GM21529 (cell line): Measurements from ENCODE around the gene PHLDA2.
"Not testable (repeated sequence)": the region's sequence is repeated elsewhere in the genome, so short reads cannot be mapped to it uniquely, and the experiment has no call there.

ENCODE experiments used
- ATAC-seq: cut with Tn5 transposase; IDR thresholded peaks from one replicate; pipeline ENCODE4 v1.9.1; 2021; ENCODE audit not compliant: unreplicated experiment

Gene PHLDA2

GRCh38 chr11:2945031-2945756 is 16.0 kb upstream of the PHLDA2 start:
- no peak for ATAC-seq

GRCh38 chr11:2944530-2944929 is 15.3 kb upstream of the PHLDA2 start:
- ATAC-seq = no peak

GRCh38 chr11:2943711-2944118 is 14.5 kb upstream of the PHLDA2 start:
- no peak for ATAC-seq

GRCh38 chr11:2942872-2943710 is 13.9 kb upstream of the PHLDA2 start:
- ATAC-seq = no peak

- ATAC-seq = no peak
Measured at GRCh38 chr11:2942447-2942846, 13.2 kb upstream of the PHLDA2 start.

DNA sequence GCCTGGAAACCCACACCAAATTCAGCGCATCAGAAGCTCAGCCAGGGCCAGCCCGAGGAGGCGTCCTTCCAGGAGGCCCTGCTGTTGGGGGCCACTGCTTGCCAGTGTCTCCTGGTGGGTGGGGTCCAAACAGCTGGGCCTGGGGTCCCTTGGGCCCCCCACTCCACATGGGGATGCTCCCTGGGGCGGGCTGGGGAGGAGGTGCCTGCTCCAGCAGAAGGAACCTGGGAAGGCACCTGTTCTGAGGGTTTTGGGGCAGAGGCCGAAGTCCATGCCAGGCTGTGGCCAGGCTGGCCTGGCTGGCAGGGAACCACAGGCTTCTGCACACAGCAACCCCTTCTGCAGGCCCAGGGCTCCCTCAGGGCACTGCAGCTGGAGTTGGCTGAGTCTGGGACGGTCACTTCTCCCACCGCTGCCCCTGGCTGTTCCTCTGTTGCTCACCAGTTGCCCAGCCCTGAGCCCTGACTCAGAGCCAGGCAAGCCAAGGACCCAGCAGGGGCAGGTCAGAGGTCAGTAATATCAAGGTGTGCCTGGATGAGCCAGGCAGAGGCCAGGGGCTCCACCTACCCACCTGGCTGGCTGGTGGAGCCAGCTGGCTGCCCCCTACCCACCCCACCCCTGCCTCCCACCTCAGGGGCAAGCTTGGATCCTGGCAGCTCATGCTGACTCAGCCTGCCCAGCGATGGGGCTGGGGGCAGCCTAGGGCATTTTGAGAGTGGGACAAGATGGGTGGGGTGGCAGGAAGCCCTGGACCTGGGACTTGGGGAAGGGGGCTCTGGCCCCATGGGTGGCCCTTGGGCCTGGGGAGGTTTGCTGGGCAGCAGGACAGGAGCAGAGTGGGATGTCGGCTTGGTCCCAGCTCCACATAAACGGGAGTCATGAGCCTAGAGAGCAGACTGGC is 12.0 kb upstream of the PHLDA2 start:
- no peak for ATAC-seq

- ATAC-seq = no peak
Measured at GRCh38 chr11:2940147-2940920, 11.1 kb upstream of the PHLDA2 start.

GRCh38 chr11:2938458-2939418 is 9.5 kb upstream of the PHLDA2 start:
- ATAC-seq = not testable (repeated sequence)

GRCh38 chr11:2937641-2938457 is 8.6 kb upstream of the PHLDA2 start:
- not testable (repeated sequence) for ATAC-seq

DNA sequence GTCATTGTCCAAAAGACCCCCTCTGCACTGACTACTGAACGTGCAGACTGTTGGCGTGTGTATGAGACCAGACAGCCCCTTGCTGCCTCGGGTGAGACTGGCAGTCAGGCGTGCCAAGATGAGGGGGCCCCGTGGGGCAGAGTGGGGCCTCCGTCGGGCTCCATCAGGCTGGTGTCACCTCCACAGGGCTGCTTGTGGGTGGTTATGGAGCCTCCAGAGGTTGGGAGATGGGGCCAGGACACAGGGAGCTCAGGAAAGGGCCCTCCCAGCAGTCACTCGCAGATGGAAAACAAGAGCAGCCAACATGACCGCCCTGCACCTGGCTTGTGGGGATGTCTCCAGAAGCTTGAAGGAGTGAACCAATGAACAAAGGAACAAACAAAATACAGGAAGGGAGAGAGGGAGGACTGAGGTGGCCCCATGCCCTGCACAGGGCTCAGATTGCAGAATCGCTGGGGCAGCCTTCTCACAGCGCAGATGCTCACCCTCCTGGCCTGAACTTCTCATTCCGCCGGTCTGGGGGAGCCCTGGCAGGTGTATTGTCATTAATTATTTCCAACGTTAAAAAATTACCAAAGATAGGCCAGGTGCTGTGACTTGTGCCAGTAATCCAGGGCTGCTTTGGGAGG is 5.5 kb upstream of the PHLDA2 start:
- no peak for ATAC-seq

GRCh38 chr11:2934021-2934550 is 4.9 kb upstream of the PHLDA2 start:
- no peak for ATAC-seq

GRCh38 chr11:2933375-2934020 is 4.3 kb upstream of the PHLDA2 start:
- no peak for ATAC-seq

GRCh38 chr11:2932850-2933251 is 3.6 kb upstream of the PHLDA2 start:
- no peak for ATAC-seq

DNA sequence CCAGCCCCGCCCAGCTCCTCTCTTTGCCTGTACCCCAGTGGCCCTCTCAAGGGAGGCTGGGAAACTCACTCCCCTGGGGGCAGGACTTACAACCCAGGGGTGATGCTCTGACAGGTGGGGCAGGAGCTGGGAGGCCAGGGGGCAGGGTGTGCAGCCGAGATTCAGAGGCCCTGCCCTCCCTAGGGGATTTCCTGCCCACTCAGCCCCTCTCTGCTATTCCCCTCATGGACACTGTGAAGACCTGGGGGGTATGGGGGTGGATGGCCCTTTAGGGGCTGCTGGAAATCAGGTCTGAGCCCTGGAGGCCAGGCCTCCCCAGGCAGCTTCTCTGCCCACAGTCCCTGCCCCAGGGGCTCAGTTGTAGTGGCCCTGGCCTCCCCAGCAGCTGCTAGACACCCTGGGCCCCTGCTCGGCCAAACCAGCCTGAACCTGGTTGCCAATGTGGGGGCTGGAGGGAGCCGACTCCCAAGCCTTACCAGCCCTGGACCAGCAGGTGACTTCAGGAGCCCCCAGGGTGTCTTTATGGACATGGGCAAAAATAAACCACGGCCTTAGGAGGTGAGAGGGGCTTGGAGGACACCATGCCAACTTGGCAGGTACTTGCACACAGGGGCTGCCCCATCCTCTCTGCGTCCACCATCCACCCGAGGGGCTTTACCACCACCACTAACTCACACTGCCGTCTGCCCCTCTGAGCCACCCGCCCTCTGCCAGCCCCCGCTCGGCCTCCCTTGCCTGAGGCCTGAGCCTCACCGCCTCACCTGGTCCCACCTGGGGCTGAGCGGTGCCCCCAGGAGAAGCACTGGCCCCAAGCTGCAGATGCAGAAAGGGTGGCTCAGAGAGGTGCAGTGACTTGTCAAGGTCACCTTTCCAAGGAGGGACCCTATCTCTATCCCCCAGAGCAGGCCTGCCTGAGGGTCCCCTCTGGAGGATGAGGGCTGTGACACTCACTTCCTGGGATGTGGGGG is 2.8 kb upstream of the PHLDA2 start:
- no peak for ATAC-seq

GRCh38 chr11:2931420-2931746 is 2.2 kb upstream of the PHLDA2 start:
- no peak for ATAC-seq

DNA sequence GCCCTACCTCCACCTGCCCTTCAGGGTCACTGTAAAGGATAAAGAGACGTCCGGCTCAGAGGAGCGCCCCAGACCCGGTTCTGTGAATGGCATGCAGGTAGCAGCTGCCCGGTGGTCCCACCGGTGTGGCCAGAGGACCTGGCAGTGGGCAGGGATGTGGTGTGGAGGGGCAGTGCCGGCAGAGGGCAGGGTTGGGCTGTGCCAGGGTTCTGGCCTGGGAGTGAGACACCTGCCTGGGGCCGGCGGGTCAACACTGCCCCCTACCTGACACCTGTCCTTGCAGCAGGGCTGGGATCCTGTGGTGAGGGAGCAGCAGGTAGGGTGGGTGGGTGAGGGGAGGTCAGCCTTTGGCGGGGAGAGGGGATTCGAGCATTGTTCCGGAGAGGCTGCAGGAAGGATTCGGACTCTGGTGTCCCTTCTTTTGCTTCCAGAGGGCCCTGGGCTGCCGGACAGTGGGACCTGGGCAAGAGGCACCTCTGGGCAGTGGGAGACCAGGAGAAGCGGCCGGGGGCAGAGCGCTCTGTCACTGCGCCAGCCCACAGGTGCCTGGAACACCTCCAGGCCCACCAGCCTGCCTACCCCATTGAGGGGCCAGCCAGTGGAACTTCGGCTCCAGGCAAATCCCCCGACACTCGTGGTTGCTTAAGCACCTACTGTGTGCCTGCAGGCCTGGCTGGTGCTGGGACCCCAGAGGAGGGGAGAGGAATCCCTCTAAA is 1.6 kb upstream of the PHLDA2 start:
- peak; percentile 48 for ATAC-seq
